Activated naive CD4-positive, alpha-beta T cell treated with anti-CD3 and anti-CD28 coated beads, Interleukin-2, amount 10 ng/mL, durations not matched to agents 7 days and 5 days (primary cell): ENCODE measurements around the gene MRI1.

Source experiments
- CTCF ChIA-PET: fragments of 350-600 bp; sonication (Branson Sonifier 250); formaldehyde crosslinking; loops from one replicate; lab custom pipeline; 2021; ENCODE audit warnings: antibody characterized with exemption; lab: Charles Lee
- DNase-seq: peaks from one replicate; pipeline ENCODE4 v3.0.0-alpha.2; 2020
- H3K27ac Mint-ChIP-seq: one replicate; pipeline ENCODE4 v1.8.0; 2021; ENCODE audit warnings: mild to moderate bottlenecking, moderate library complexity, mixed read lengths
- H3K27me3 Mint-ChIP-seq: one replicate; pipeline ENCODE4 v1.8.0; 2021; ENCODE audit warnings: mild to moderate bottlenecking, mixed read lengths
- H3K36me3 Mint-ChIP-seq: one replicate; pipeline ENCODE4 v1.8.0; 2021; ENCODE audit warnings: mixed read lengths
- H3K4me1 Mint-ChIP-seq: one replicate; pipeline ENCODE4 v1.8.0; 2021; ENCODE audit warnings: mixed read lengths
- H3K4me3 Mint-ChIP-seq: one replicate; pipeline ENCODE4 v1.8.0; 2021; ENCODE audit warnings: mild to moderate bottlenecking, moderate library complexity, mixed read lengths
- H3K9me3 Mint-ChIP-seq: one replicate; pipeline ENCODE4 v1.8.0; 2021; ENCODE audit warnings: mixed read lengths

The MRI1 gene

DNA sequence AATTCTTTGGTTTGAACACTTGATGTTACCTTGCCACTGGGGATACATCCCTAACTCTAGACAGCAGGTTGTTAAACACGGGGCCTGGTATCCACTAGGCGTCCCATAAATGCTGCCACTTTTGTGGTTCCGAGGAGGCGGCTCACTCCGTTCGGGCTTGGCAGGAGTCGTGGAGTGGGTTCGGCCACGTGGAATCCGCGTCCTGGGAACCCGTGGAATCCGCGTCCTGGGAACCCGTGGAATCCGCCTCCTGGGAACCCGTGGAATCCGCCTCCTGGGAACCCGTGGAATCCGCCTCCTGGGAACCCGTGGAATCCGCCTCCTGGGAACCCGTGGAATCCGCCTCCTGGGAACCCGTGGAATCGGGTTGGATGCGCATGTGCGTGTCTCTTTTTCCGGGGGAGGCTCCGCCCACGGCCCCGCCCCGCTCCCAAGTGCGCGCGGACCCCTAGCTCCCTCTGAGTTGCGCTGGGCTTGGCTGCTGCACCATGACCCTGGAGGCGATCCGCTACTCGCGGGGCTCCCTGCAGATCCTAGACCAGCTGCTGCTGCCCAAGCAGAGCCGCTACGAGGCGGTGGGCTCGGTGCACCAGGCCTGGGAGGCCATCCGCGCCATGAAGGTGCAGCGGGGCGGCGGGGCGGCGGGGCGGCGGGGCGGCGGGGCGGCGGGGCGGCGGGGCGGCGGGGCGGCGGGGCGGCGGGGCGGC lies at the start of gene MRI1:
TSS of gene MRI1 (plus strand) at position 422 of the 707 bp plus-strand sequence. CDS start at position 489, 67 bp downstream.
- no peaks in the 10 kb centered on the region for H3K27me3 Mint-ChIP-seq

DNA sequence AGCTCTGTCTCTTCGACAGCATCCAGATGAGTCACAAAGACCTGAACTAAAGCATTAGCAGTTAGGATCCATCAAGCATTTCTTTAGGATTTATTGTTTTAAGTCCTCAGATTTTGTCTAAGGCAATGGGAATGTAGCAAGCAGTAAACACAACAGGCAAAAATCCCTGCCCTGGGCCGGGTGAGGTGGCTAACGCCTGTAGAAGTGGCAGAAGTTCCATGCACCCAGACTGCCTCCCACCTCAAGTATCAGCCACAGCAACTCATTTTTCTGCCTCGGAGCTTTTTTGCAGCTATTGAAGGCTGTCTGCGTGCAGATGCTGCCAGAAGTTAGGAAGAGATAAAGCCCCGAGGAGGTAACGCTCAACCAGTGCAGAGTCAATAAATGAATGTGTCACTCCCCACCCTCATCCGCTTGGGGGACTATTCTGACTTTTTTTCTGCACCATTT lies 47.1 kb upstream of the MRI1 start:
- peaks cover 6% of the 10 kb centered on the region for H3K9me3 Mint-ChIP-seq
- H3K4me1 Mint-ChIP-seq = no peaks in the 10 kb centered on the region
- peaks cover 25% of the 10 kb centered on the region for H3K27me3 Mint-ChIP-seq
- CTCF ChIA-PET = interaction anchor here (0.6 kb wide), 1 partner anchor 631 kb away, joined by 3 read pairs; no protein-coding TSS in a partner anchor
- no peak for DNase-seq
- no peak overlapping the region for H3K4me3 Mint-ChIP-seq
- no peaks in the 10 kb centered on the region for H3K36me3 Mint-ChIP-seq
- no peak overlapping the region for H3K27ac Mint-ChIP-seq

More for the DNA sequence above, at the start of gene MRI1:
- H3K9me3 Mint-ChIP-seq = no peaks in the 10 kb centered on the region
- CTCF ChIA-PET = interaction anchor here (0.9 to 1.0 kb wide), 3 partner anchors 9 to 98 kb away, joined by 3 to 4 read pairs (median 3); no protein-coding TSS in a partner anchor
- peaks cover 21% of the 10 kb centered on the region for H3K4me1 Mint-ChIP-seq
- DNase-seq = peak; percentile 67
- peak within 1 kb of the TSS; percentile 75 for H3K4me3 Mint-ChIP-seq
- H3K36me3 Mint-ChIP-seq = peaks cover 17% of the 10 kb centered on the region
- H3K27ac Mint-ChIP-seq = peak within 1 kb of the TSS; percentile 51

DNA sequence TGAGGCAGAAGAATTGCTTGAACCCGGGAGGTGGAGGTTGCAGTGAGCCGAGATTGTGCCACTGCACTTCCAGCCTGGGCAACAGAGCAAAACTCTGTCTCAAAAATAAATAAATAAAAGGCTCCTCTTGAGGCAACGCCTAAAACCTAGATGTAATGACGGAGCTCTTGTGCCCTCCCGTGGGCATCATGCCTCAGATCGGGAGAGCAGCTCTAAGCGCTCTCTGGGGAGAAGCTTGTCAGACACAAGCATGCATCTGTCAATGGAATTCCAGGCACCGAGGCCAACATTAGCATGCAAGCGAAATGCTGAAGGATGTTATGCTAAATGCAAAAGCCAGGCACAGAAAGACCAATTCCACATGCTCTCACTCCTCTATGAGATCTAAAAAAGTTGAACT lies 45.6 kb upstream of the MRI1 start:
- peaks cover 6% of the 10 kb centered on the region for H3K9me3 Mint-ChIP-seq
- no peak overlapping the region for H3K4me3 Mint-ChIP-seq
- H3K4me1 Mint-ChIP-seq = no peaks in the 10 kb centered on the region
- CTCF ChIA-PET = no interaction called here
- H3K27ac Mint-ChIP-seq = no peak overlapping the region
- H3K36me3 Mint-ChIP-seq = no peaks in the 10 kb centered on the region
- H3K27me3 Mint-ChIP-seq = peaks cover 25% of the 10 kb centered on the region
- DNase-seq = no peak

DNA sequence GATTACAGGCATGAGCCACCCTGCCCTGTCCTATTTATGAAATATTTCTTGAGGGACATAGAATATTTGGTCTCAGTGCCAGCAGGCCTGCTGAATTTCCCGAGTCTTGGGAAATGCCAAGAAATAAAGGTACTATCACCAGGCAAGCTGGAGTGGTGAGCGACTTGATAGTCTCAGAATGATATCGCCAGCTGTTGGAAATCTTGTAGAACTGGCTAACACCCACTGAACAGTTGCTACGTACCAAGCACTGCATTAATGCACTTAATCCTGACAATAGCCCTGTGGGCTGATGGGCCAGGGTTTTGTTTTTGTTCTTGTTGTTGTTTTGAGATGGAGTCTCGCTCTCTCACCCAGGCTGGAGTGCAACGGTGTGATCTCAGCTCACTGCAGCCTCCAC lies 42.2 kb upstream of the MRI1 start:
- H3K27ac Mint-ChIP-seq = no peak overlapping the region
- H3K4me1 Mint-ChIP-seq = no peaks in the 10 kb centered on the region
- no peaks in the 10 kb centered on the region for H3K9me3 Mint-ChIP-seq
- H3K36me3 Mint-ChIP-seq = no peaks in the 10 kb centered on the region
- peaks cover 9% of the 10 kb centered on the region for H3K27me3 Mint-ChIP-seq
- CTCF ChIA-PET = interaction anchor here (1.3 to 1.6 kb wide), 2 partner anchors 124 to 133 kb away, joined by 3 to 4 read pairs; no protein-coding TSS in a partner anchor
- H3K4me3 Mint-ChIP-seq = no peak overlapping the region
- DNase-seq = no peak

DNA sequence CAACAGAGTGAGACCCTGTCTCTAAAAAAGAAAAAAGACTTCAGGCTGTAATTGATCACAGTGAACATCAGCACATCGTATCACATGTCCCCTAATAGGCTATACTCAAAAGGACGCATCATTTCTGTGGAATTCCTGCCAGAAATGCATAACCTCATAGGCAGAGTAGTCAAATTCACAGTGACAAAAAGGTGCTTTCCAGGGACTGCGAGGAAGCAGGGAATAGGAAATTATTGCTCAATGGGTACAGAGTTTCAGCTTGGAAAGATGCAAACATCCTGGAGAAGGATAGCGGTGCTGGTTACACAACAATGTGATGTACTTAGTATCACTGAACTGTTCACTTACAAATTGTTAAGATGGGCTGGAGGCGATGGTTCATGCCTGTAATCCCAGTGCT lies 41.1 kb upstream of the MRI1 start:
- Mint-ChIP-seq H3K27ac (no peak overlapping the region), H3K27me3 (no peaks in the 10 kb centered on the region), H3K4me3 (no peak overlapping the region), H3K36me3 (no peaks in the 10 kb centered on the region), H3K4me1 (no peaks in the 10 kb centered on the region), H3K9me3 (no peaks in the 10 kb centered on the region)
- DNase-seq = no peak
- CTCF ChIA-PET = no interaction called here

DNA sequence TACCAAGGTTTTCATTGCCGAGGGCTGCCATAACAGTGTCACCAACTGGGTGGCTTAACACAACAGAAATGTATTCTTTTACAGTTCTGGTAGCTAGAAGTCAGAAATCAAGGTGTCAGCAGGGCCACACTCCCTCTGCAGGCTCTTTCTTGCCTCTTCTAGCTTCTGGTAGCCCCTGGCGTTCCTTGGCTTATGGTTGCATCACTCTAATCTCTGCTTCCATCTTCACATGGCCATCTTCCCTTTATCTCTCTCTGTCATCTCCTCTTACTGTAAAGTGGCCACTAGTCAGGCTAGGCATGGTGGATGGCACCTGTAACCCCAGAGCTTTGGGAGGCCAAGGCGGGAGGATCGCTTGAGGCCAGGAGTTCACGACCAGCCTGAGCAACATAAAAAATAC lies 38.0 kb upstream of the MRI1 start:
- Mint-ChIP-seq H3K4me1 (peaks cover 12% of the 10 kb centered on the region), H3K4me3 (no peak overlapping the region), H3K27me3 (no peaks in the 10 kb centered on the region), H3K36me3 (no peaks in the 10 kb centered on the region), H3K27ac (no peak overlapping the region), H3K9me3 (no peaks in the 10 kb centered on the region)
- CTCF ChIA-PET = interaction anchor here (0.6 kb wide), 1 partner anchor 136 kb away, joined by 3 read pairs; no protein-coding TSS in a partner anchor
- no peak for DNase-seq

DNA sequence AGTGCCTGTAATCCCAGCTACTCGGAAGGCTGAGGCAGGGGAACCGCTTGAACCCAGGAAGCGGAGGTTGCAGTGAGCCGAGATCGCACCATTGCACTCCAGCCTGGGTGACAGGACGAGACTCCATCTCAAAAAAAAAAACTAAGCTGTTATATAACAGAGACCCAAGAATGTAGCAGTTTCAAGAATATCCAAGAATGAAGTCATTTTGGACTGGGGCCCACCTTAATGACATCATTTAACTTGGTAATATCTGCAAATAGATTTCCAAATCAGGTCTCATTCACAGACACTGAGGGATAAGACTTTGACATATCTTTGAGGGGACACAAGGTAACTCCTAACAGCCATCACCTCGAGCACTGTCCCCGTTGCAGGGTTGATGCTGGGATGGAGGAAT lies 36.5 kb upstream of the MRI1 start:
- Mint-ChIP-seq H3K9me3 (no peaks in the 10 kb centered on the region), H3K27me3 (no peaks in the 10 kb centered on the region), H3K4me1 (peaks cover 19% of the 10 kb centered on the region), H3K27ac (no peak overlapping the region), H3K4me3 (no peak overlapping the region), H3K36me3 (no peaks in the 10 kb centered on the region)
- CTCF ChIA-PET = no interaction called here
- no peak for DNase-seq

DNA sequence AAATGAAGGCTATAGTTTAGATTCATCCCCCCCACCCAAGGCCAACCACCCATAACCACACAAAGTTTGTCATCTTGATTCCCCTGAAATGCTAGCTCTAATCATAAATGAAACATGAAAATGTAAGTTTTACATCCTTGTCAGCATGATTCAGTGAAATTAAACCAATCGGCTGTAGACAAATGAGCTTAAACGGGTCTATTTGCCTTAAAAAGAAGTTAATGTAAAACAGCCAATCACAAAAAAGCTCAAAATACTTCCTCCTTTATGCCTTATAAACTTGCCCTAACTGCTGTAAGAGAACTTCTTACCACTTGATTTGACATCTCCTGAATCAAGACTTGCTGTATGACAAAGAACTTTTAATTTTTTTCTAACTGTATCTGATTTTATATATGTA lies 34.5 kb upstream of the MRI1 start:
- CTCF ChIA-PET = no interaction called here
- H3K27me3 Mint-ChIP-seq = no peaks in the 10 kb centered on the region
- peaks cover 19% of the 10 kb centered on the region for H3K4me1 Mint-ChIP-seq
- H3K9me3 Mint-ChIP-seq = no peaks in the 10 kb centered on the region
- no peak for DNase-seq
- no peaks in the 10 kb centered on the region for H3K36me3 Mint-ChIP-seq
- H3K27ac Mint-ChIP-seq = no peak overlapping the region
- H3K4me3 Mint-ChIP-seq = no peak overlapping the region

DNA sequence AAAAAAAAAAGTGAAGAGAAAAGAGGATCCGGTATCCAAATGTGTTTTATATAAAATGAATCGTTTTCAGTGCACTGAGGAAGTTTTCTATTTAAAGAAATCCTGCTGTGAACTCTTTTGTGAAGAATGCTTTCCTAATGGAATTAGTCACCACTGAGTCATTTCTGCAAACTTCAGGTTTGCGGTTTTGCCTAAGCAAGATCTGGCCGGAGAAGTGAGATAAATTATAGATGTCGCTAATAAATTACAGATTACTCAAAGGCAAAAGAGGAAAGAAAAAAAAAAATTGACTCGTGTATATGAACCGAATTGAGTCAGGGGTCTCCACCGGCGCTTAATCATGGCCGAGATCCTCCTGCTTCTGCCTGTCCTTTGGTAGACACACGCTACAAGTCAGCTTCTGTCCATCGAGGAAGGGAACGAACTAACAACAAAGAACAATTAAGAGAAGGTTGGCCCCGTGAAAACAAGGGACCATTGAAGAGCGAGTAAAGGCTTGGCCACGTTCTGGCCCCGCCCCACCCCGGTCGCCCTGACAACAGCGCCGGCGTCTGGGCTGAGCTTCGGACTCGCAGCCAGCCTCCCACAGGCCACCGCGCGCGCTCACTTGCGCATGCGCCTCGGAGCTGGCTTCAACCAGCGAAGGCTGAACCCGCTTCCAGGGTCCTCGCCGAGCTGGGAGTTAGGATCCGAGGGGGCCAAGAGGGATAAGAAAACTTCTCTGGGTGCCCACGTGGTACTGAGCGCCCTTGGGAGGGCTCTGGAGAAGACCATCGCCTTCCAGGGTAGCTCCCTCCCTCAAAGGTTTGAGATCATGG lies 33.0 kb upstream of the MRI1 start:
- Mint-ChIP-seq H3K27ac (peak overlapping the region; percentile 90), H3K4me3 (peak overlapping the region; percentile 79), H3K4me1 (peaks cover 19% of the 10 kb centered on the region), H3K9me3 (no peaks in the 10 kb centered on the region), H3K27me3 (no peaks in the 10 kb centered on the region), H3K36me3 (peaks cover 2% of the 10 kb centered on the region)
- DNase-seq = peak; percentile 97
- CTCF ChIA-PET = interaction anchor here (0.8 to 1.4 kb wide), 4 partner anchors 10 to 142 kb away, joined by 3 to 4 read pairs (median 4); no protein-coding TSS in a partner anchor

DNA sequence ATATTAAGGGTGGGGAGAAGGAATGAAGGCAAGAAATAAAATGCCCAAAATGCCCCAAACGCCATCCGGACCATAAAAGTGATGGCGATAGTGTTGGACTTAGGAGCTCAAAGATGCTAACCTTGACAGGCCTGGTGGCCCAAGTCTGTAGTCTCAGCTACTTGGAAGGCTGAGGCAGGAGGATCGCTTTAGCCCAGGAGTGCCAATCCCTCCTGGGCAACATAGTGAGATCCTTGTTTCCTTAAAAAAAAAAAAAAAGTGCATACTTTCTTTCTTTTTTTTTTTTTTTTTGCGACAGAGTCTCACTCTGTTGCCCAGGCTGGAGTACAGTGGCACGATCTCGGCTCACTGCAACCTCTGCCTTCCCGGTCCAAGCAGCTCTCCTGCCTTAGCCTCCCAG lies 32.0 kb upstream of the MRI1 start:
- peak overlapping the region; percentile 79 for H3K4me3 Mint-ChIP-seq
- peaks cover 19% of the 10 kb centered on the region for H3K4me1 Mint-ChIP-seq
- H3K27ac Mint-ChIP-seq = no peak overlapping the region
- DNase-seq = no peak
- H3K36me3 Mint-ChIP-seq = peaks cover 2% of the 10 kb centered on the region
- CTCF ChIA-PET = interaction anchor here (0.9 to 1.4 kb wide), 3 partner anchors 11 to 143 kb away, joined by 3 to 4 read pairs (median 3); no protein-coding TSS in a partner anchor
- H3K9me3 Mint-ChIP-seq = no peaks in the 10 kb centered on the region
- no peaks in the 10 kb centered on the region for H3K27me3 Mint-ChIP-seq

DNA sequence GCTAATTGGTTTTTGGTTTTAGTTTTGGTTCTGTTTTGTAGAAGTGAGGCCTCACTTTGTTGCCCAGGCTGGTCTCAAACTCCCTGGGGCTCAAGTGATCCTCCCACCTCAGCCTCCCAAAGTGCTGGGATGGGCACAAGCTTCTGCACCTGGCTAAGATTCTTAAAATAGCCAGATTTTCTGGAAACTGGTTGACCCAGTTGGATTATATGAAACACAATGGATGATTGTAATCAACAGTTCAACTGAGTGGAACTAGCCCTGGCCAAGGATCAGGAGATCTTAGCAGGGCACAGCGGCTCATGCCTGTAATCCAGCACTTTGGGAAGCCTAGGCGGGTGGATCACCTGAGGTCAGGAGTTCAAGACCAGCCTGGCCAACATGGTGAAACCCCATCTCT lies 29.6 kb upstream of the MRI1 start:
- Mint-ChIP-seq H3K36me3 (peaks cover 2% of the 10 kb centered on the region), H3K27ac (no peak overlapping the region), H3K4me1 (peaks cover 19% of the 10 kb centered on the region), H3K9me3 (no peaks in the 10 kb centered on the region), H3K27me3 (no peaks in the 10 kb centered on the region), H3K4me3 (no peak overlapping the region)
- CTCF ChIA-PET = no interaction called here
- DNase-seq = no peak

DNA sequence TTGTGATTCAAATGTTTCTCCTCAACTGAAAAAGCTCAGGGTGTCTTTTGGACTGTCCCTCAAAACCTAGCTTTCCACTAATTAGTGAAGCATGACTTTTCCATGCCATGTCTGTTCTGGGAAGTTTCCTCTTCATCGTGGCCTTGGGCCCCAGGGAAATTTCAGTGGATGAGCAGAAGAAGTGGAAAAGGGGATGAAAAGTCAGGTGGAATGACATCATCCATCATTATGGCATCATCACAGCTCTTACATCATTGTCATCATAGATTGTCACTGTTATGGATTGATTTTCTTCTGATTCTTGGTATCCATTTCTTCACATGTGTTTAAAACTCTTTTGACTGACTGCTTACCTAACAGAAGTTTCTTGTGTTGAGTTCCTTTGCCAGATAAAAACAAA lies 26.2 kb upstream of the MRI1 start:
- CTCF ChIA-PET = no interaction called here
- no peak overlapping the region for H3K27ac Mint-ChIP-seq

DNA sequence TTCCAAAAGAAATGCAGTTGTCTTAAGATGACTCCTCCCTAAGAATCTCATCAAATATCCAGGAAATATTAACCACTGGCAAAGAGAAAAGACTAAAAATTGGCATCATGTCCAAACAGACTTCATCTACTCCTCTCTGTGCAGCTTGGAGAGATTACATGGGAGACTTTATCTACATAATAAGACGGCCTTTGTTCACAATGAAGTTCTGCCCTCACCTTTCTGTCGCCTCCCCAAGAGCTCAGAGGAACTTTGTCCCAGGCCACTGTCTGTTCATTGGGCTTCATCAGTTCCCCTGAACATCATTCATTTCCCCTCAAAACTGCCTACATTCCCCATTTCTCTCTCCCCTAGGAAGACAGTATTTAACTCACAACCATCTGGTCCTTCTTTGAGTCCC lies 22.4 kb upstream of the MRI1 start:
- DNase-seq = no peak
- CTCF ChIA-PET = interaction anchor here (1.5 kb wide), 1 partner anchor 120 kb away, joined by 5 read pairs; no protein-coding TSS in a partner anchor
- peaks cover 2% of the 10 kb centered on the region for H3K4me1 Mint-ChIP-seq
- no peaks in the 10 kb centered on the region for H3K9me3 Mint-ChIP-seq
- H3K4me3 Mint-ChIP-seq = no peak overlapping the region
- no peak overlapping the region for H3K27ac Mint-ChIP-seq
- H3K36me3 Mint-ChIP-seq = no peaks in the 10 kb centered on the region
- H3K27me3 Mint-ChIP-seq = no peaks in the 10 kb centered on the region

More for the DNA sequence above, 26.2 kb upstream of the MRI1 start:
- no peaks in the 10 kb centered on the region for H3K4me1 Mint-ChIP-seq
- H3K4me3 Mint-ChIP-seq = no peak overlapping the region
- DNase-seq = no peak
- H3K27me3 Mint-ChIP-seq = no peaks in the 10 kb centered on the region
- H3K36me3 Mint-ChIP-seq = peaks cover 2% of the 10 kb centered on the region
- H3K9me3 Mint-ChIP-seq = no peaks in the 10 kb centered on the region

DNA sequence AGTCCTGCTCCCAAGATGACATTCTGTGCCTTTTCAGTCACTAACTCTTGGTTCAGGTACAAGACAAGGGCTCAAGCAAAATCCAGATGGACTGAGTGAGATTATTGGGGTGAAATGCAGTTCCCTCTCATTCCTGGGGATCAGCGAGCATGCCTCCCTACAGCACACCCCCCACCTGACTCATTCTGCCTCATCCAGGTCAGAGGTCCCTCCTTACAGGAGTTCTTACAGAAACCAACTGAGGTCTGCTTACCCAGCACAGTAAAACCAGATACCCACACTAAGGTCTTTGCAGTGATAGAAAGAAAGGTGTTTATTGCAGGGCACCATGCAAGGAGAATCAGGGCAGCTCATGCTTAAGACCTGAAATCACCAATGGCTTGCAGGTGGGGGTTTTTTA lies 21.6 kb upstream of the MRI1 start:
- H3K4me3 Mint-ChIP-seq = no peak overlapping the region
- no peak overlapping the region for H3K27ac Mint-ChIP-seq
- no peaks in the 10 kb centered on the region for H3K9me3 Mint-ChIP-seq
- H3K27me3 Mint-ChIP-seq = no peaks in the 10 kb centered on the region
- H3K4me1 Mint-ChIP-seq = peaks cover 9% of the 10 kb centered on the region
- CTCF ChIA-PET = interaction anchor here (1.5 kb wide), 1 partner anchor 120 kb away, joined by 5 read pairs; no protein-coding TSS in a partner anchor
- no peaks in the 10 kb centered on the region for H3K36me3 Mint-ChIP-seq
- DNase-seq = no peak
